Measurements from ENCODE around the gene NAXD.

DNA sequence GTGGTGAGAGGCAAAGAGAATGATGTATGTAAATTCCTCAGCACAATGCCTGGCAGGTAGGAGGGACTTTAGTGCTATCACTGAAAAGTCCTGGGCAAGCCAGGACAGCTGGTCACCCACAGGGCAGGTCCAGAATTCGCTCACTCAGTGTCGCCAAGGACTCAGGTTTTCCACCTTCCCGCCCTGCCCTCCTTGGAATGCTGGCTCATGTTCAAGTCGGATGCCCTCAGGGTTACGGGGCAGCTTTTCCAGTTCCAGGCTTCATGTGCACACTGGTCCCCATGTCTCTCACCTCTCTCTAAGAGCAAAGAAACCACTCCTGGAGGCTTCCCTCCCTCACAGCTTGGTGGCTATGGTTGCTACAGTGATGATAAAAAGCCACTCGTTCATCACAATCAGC is 24.8 kb upstream of the NAXD start:
- TF ChIP-seq SP1 (IDR thresholded peaks at IDR 0.05) (no peak), FOXA1 (IDR thresholded peaks at IDR 0.05) (no peak), TARDBP (IDR thresholded peaks at IDR 0.05) (no peak), ELF4 (IDR thresholded peaks at IDR 0.05) (no peak)
- TF ChIP-seq, protein P1, sequence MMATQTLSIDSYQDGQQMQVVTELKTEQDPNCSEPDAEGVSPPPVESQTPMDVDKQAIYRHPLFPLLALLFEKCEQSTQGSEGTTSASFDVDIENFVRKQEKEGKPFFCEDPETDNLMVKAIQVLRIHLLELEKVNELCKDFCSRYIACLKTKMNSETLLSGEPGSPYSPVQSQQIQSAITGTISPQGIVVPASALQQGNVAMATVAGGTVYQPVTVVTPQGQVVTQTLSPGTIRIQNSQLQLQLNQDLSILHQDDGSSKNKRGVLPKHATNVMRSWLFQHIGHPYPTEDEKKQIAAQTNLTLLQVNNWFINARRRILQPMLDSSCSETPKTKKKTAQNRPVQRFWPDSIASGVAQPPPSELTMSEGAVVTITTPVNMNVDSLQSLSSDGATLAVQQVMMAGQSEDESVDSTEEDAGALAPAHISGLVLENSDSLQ (IDR thresholded peaks at IDR 0.05), result no peak
